NT2/D1 (cell line): ENCODE measurements around the gene MGAT5.

Experiments used
- YY1 ChIP-seq: IDR thresholded peaks from 2 replicates; pipeline ENCODE4 v1.6.1; 2011; ENCODE audit not compliant: insufficient read length, insufficient read depth
- ZNF274 ChIP-seq: IDR thresholded peaks from 2 replicates; pipeline ENCODE4 v1.6.1; 2011; ENCODE audit warnings: mild to moderate bottlenecking, low read depth, low read length

- TF ChIP-seq YY1 (no peak), ZNF274 (no peak)
Observed at GRCh38 chr2:134319596-134320254, 65.9 kb downstream of the MGAT5 start.
